ENCODE results near the gene LLPH.
A peak's percentile ranks its signal among the peaks of the same experiment; 100 is the strongest.

The LLPH gene

GRCh38 chr12:66142826-66143225 lies 12.3 kb upstream of the LLPH start:
- no peak for DNase-seq (ENCODE audit: low spot score)

DNA sequence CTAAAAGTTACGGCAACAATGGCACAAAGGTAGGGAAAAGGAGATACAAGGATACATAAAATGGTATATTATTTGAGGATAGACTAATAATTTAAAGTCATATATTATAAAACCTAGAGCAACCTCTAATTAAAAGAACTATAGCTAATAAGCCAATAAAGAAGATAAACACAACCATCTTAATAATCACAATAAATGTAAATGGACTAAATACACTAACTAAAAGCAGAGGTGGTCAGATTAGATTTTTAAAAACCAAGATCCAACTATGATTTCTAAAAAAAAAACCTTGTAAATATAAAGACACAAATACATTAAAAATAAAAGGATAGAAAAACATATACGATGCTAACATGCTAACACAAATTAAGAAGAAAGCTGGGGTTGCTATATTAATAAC lies 10.7 kb upstream of the LLPH start:
- DNase-seq (ENCODE audit: low spot score): no peak

DNA sequence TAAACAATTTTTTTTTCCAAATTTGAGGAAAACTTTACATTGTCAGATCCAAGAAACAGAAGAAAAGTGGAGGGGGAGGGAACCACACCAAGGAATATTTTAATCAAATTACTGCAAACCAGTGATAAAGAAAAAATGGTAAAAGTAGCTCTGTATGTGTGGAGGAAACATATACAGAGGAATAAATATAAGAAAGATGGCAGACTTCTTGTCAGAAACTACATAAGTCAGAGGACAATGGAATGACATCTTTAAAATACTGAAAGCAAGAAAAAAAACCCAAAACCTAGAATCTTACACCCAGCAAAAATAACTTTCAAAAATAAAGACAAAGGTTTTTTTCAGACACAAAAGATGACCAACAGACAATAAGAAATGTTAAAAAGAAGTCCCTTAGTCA lies 10.2 kb upstream of the LLPH start:
- no peak for DNase-seq (ENCODE audit: low spot score)

DNA sequence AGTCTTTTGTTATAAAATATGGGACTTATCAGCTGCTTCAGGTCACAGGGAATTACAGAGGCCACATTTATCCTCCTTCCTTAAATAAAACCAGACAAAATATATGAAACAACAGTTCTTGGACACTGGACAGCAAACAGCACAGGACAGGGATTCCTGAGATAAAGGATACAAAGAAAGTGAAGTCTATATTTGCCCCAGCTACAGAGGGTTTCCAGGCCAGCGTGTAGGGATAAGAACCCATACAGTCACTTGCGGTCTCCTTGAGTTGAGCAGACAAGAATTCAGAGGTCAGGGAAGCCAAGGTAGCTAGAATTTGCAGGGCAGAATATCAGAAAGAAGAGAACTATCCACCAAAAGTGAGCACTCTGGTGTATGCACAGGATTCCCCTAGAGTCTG lies 8.8 kb upstream of the LLPH start:
- DNase-seq (ENCODE audit: low spot score): no peak

GRCh38 chr12:66137937-66138336 lies 7.4 kb upstream of the LLPH start:
- no peak for DNase-seq (ENCODE audit: low spot score)

DNA sequence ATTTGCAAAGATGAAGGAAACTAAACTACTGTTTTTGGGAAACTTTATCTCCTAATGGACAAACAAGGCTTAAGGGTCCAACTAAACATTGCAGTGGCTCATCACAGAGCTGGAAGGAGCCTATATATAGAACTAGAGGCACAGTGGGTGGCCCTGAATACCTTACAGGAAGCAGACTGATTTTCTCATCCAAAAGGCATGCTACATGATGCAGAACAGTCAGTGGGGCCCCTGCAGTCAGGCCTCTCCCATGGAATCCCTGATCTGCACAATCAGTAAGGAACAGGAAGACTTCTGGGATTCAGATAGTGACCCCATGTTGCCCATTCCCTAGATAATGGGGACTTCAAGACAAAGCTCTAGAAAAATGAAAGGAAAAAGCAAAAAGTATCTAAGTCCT lies 1.9 kb upstream of the LLPH start:
- no peak for DNase-seq (ENCODE audit: low spot score)

- DNase-seq (ENCODE audit: low spot score): no peak
Measured at GRCh38 chr12:66131067-66131688, 628 bp upstream of the LLPH start.

DNA sequence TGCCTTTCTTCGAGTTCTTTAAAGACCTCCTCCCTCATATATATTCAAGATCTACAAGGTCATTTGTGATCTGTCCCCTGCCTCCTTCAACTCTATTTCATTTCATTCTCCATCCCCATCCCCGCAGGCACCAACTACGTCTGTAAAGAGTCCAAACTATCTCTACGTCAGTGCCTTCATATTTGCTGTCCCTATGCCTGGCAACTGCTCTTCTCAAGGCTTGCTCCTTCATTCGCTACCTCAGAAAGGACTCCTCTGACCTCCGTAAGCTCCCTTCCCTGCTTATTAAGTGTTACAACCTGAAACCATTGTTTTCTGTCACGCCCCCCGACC lies 650 bp downstream of the LLPH start:
- no peak for DNase-seq (ENCODE audit: low spot score)

- no peak for DNase-seq (ENCODE audit: low spot score)
Measured at GRCh38 chr12:66127650-66128049, 2.9 kb downstream of the LLPH start.

- no peak for DNase-seq (ENCODE audit: low spot score)
Measured at GRCh38 chr12:66120477-66120876, 10.1 kb downstream of the LLPH start.

DNA sequence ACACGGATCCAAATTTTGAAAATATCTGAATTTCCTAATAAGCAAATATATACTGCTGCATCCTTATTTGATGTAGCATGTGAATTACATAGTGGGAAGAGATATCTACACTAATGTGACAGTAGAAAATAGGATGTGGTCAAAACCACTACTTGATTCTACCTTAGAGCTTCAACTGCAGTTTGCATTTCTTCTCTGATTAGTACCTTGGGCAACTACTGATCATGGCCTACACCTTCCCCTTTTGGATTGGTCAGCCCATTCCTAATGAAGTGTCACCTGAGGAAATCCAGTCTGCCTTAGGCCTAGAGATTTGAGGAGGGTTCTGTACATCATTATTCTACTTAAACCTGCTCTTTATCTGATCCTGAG lies 10.7 kb downstream of the LLPH start:
- no peak for DNase-seq (ENCODE audit: low spot score)

- no peak for DNase-seq (ENCODE audit: low spot score)
Measured at GRCh38 chr12:66119229-66119869, 11.2 kb downstream of the LLPH start.

DNA sequence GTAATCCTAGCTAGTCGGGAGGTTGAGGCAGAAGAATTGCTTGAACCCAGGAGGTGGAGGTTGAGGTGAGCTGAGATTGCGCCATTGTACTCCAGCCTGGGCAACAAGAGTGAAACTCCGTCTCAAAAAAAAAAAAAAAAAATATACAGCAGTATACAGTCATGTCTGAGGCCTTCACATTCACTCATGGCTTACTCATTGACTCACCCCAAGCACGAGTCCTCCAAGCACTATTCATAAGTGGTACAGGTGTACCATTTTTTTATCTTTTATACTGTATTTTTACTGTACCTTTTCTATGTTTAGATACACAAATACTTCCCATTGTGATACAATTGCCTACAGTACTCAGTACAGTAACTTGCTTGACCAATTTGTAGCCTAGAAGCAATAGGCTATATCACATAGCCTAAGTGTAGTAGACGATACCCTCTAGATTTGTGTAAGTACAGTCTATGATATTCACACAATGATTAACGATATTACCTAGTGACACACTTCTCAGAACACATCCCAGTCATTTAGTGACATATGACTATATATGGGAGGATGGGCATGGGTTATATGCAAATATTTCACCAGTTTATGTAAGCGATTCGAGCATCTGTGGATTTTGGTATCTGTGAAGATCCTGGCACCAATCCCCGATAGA lies 12.2 kb downstream of the LLPH start:
- no peak for DNase-seq (ENCODE audit: low spot score)

DNA sequence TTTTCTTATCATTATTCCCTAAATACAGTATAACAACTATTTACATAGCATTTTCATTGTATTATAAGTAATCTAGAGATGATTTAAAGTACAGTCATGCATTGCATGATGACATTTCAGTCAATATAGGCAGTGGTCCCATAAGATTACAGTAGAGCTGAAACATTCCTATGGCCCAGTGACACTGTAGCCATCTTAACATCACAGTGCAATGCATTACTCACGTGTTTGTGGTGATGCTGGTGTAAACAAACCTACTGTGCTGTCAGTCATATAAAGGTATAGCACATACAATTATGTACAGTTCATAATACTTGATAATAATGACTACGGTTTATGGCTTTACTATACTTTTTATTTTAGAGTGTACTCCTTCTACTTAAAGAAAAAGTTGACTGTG lies 13.3 kb downstream of the LLPH start:
- DNase-seq (ENCODE audit: low spot score): no peak

- DNase-seq (ENCODE audit: low spot score): no peak
Measured at GRCh38 chr12:66115071-66115600, 15.4 kb downstream of the LLPH start.

- DNase-seq (ENCODE audit: low spot score): no peak
Measured at GRCh38 chr12:66113471-66113870, 17.1 kb downstream of the LLPH start.

- no peak for DNase-seq (ENCODE audit: low spot score)
Measured at GRCh38 chr12:66111605-66112004, 18.9 kb downstream of the LLPH start.

- no peak for DNase-seq (ENCODE audit: low spot score)
Measured at GRCh38 chr12:66109056-66109455, 21.5 kb downstream of the LLPH start.

- no peak for DNase-seq (ENCODE audit: low spot score)
Measured at GRCh38 chr12:66108386-66108785, 22.2 kb downstream of the LLPH start.

- peak; percentile 92 for DNase-seq (ENCODE audit: low spot score)
Measured at GRCh38 chr12:66107451-66107915, 23.1 kb downstream of the LLPH start.

- no peak for DNase-seq (ENCODE audit: low spot score)
Measured at GRCh38 chr12:66103016-66103913, 27.3 kb downstream of the LLPH start.

DNA sequence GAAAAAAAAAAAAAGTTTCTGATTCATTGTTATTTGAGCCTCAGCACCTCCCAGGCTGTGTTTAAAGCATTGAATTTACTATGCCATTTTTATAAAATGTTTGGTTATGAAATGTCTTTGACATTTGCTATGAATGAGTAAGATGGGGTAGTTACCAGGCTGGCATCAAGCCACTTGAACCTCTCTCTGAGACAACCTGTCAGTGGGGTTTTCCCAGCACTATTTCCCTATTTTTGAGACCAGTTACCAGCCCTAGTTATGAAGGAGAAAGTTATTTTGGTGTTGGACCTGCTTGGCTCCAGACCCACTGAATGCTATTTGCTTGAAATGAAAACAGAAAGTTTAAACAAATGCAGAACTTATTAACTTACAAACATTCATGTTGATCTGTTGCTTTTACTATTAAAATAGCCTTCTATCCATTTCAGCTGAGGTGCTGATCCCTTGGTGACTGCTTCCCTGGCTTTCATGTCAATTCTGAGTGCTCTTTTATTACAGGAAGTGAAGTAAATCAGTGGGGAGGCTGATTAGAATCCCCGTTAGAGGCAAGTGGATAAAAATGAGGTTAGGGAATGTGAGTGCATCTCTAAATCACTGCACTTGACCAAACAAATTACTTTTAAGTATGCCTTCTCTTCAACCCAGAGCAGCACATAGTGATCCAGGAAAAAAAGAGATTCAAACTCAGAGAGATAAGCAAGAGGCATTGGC lies 37.8 kb downstream of the LLPH start:
- no peak for DNase-seq (ENCODE audit: low spot score)

Data from pons (tissue), 1 donor.